IMR-90 (cell line): ENCODE data around the gene SLC4A3. TPM values are rescaled to one million over a fixed set of nuclear protein-coding genes. Genes with fewer than 3 reads are reported as not detected.

Experiments
- ATAC-seq: fragments of 200-7000 bp; cut with Tn5 transposase; 2 replicates; pipeline ENCODE4 v1.9.1; 2020; ENCODE audit warnings: low read depth, mild to moderate bottlenecking, moderate library complexity
- BruUV-seq: library from RNA; stranded (reverse); fragments of 400-500 nt; replicated peaks from 2 replicates; lab custom pipeline; 2021; lab: Mats Ljungman, UMichigan
- CTCF ChIA-PET: fragments of 300-600 bp; formaldehyde crosslinking; extraction: SDS; loops from one replicate; lab custom pipeline; 2021; ENCODE audit warnings: antibody characterized with exemption; lab: Yijun Ruan, JAX
- POLR2A ChIA-PET: fragments of 300-600 bp; sonication (Branson Sonifier 250); formaldehyde crosslinking; loops from one replicate; lab custom pipeline; 2022; ENCODE audit warnings: antibody characterized with exemption; ENCODE audit not compliant: unreplicated experiment; lab: Charles Lee
- DNase-seq: peaks from one replicate; pipeline ENCODE4 v3.0.0; 2013
- H2AFZ ChIP-seq: replicated peaks from 2 replicates; pipeline ENCODE3; 2013; ENCODE audit warnings: low read length, mild to moderate bottlenecking; ENCODE audit not compliant: poor library complexity
- H2AK5ac ChIP-seq: 2 replicates; pipeline ENCODE4 v1.6.1; 2013; ENCODE audit warnings: low read depth, low read length, inconsistent platforms
- H2AK9ac ChIP-seq: replicated peaks from 2 replicates; pipeline ENCODE3; 2013; ENCODE audit warnings: mild to moderate bottlenecking, low read depth, low read length, moderate library complexity; ENCODE audit not compliant: poor library complexity
- H2BK120ac ChIP-seq: 2 replicates; pipeline ENCODE4 v1.6.1; 2013; ENCODE audit warnings: low read depth, low read length, inconsistent platforms
- H2BK15ac ChIP-seq: 3 replicates; pipeline ENCODE4 v1.6.1; 2013; ENCODE audit warnings: low read depth, low read length, inconsistent platforms
- H2BK20ac ChIP-seq: 2 replicates; pipeline ENCODE4 v1.6.1; 2013; ENCODE audit warnings: low read depth, mild to moderate bottlenecking, inconsistent platforms, low read length, moderate library complexity
- H2BK5ac ChIP-seq: 2 replicates; pipeline ENCODE4 v1.6.1; 2013; ENCODE audit warnings: mild to moderate bottlenecking, low read depth, low read length, inconsistent platforms; ENCODE audit not compliant: poor library complexity, severe bottlenecking
- H3K14ac ChIP-seq: replicated peaks from 2 replicates; pipeline ENCODE4 v1.6.1; 2013; ENCODE audit warnings: low read depth, low read length, inconsistent platforms
- H3K18ac ChIP-seq: 2 replicates; pipeline ENCODE4 v1.6.1; 2013; ENCODE audit warnings: low read depth, low read length, control low read depth
- H3K23ac ChIP-seq: 2 replicates; pipeline ENCODE4 v1.6.1; 2013; ENCODE audit warnings: low read depth, low read length, inconsistent platforms
- H3K27ac ChIP-seq: 2 replicates; pipeline ENCODE4 v1.5.1; 2013; ENCODE audit warnings: mild to moderate bottlenecking, control low read depth, low read length; ENCODE audit not compliant: insufficient read depth
- H3K27me3 ChIP-seq: 2 replicates; pipeline ENCODE4 v1.6.1; 2013; ENCODE audit warnings: low read length; ENCODE audit not compliant: control insufficient read depth, insufficient read depth
- H3K36me3 ChIP-seq: 2 replicates; pipeline ENCODE4 v1.6.1; 2013; ENCODE audit warnings: low read length, mixed read lengths; ENCODE audit not compliant: control insufficient read depth, insufficient read depth
- H3K4ac ChIP-seq: 2 replicates; pipeline ENCODE4 v1.6.1; 2013; ENCODE audit warnings: low read depth, low read length, inconsistent platforms
- H3K4me1 ChIP-seq: 2 replicates; pipeline ENCODE4 v1.6.1; 2013; ENCODE audit warnings: low read length, mixed read lengths; ENCODE audit not compliant: control insufficient read depth, insufficient read depth
- H3K4me2 ChIP-seq: 2 replicates; pipeline ENCODE4 v1.6.1; 2013; ENCODE audit warnings: low read depth, mild to moderate bottlenecking, control low read depth, low read length, moderate library complexity
- H3K4me3 ChIP-seq: 2 replicates; pipeline ENCODE4 v1.5.1; 2013; ENCODE audit warnings: low read depth, mild to moderate bottlenecking, control low read depth, low read length, moderate library complexity; ENCODE audit not compliant: insufficient read depth
- H3K56ac ChIP-seq: 2 replicates; pipeline ENCODE4 v1.6.1; 2013; ENCODE audit warnings: low read length, inconsistent platforms; ENCODE audit not compliant: insufficient read depth; ENCODE audit errors: extremely low read depth
- H3K79me1 ChIP-seq, 2 experiments: 2 replicates each; pipeline ENCODE4 v1.6.1; 2013; ENCODE audit warnings: low read length in 2 of 2, inconsistent platforms in 1 of 2, low read depth in 1 of 2
- H3K9ac ChIP-seq: 2 replicates; pipeline ENCODE4 v1.6.1; 2013; ENCODE audit warnings: low read depth, low read length, control low read depth
- H3K9me1 ChIP-seq: 2 replicates; pipeline ENCODE4 v1.6.1; 2013; ENCODE audit warnings: low read length, inconsistent platforms; ENCODE audit not compliant: insufficient read depth
- H3K9me3 ChIP-seq: 2 replicates; pipeline ENCODE4 v1.6.1; 2013; ENCODE audit warnings: low read length; ENCODE audit not compliant: control insufficient read depth, insufficient read depth
- H4K20me1 ChIP-seq: 2 replicates; pipeline ENCODE4 v1.6.1; 2013; ENCODE audit warnings: low read length, inconsistent platforms; ENCODE audit not compliant: insufficient read depth
- H4K5ac ChIP-seq: 2 replicates; pipeline ENCODE4 v1.6.1; 2013; ENCODE audit warnings: mild to moderate bottlenecking, low read depth, low read length, control low read depth
- H4K8ac ChIP-seq, 2 experiments: 2 replicates each; pipeline ENCODE4 v1.6.1; 2013; ENCODE audit warnings: low read depth in 2 of 2, low read length in 2 of 2, control low read depth in 1 of 2, inconsistent platforms in 1 of 2
- H4K91ac ChIP-seq: 2 replicates; pipeline ENCODE4 v1.6.1; 2013; ENCODE audit warnings: low read depth, low read length, inconsistent platforms; ENCODE audit not compliant: insufficient read depth
- BHLHE40 ChIP-seq: fragments of 150-350 bp; IDR thresholded peaks from 2 replicates; pipeline ENCODE4 v1.6.1; 2016; ENCODE audit warnings: mild to moderate bottlenecking, low read depth, low read length
- RCOR1 ChIP-seq: IDR thresholded peaks from 2 replicates; pipeline ENCODE4 v1.6.1; 2012; ENCODE audit warnings: mild to moderate bottlenecking, low read length, improper control_type of control experiment; ENCODE audit not compliant: insufficient replicate concordance
- WGBS, 2 experiments: methylation state at CpG; one replicate each; pipeline versions ENCODE4 v1.1.5 to v1.1.7; 2013; ENCODE audit warnings: missing lambda C conversion rate in 2 of 2; ENCODE audit not compliant: insufficient read length in 1 of 2; ENCODE audit errors: extremely low coverage in 2 of 2; 5-methylcytosine and 5-hydroxymethylcytosine counted together
- dilution Hi-C: fragments of 300-500 bp; cut with HindIII; formaldehyde crosslinking; loops from one replicate; pipeline ENCODE4 v1.14.3; 2018; ENCODE audit warnings: low sequenced_read_pairs; ENCODE audit not compliant: unreplicated experiment
- in situ Hi-C: fragments of 300-500 bp; cut with MboI; formaldehyde crosslinking; loops from 3 replicates; pipeline ENCODE4 v1.14.3; 2019; ENCODE audit warnings: low sequenced_read_pairs, inconsistent platforms, mixed read lengths
- intact Hi-C: fragments of 100-400 bp; cut with micrococcal nuclease; formaldehyde crosslinking; loops from 2 replicates; pipeline ENCODE4 v1.10.0; 2022
- polyA plus RNA-seq, 3 experiments: library from polyadenylated mRNA; depleted of rRNA; stranded (reverse); fragments of >200 nt; gene quantifications; 2 replicates each; pipeline ENCODE4 v1.2.3, GENCODE V29; 2012; ENCODE audit warnings: low replicate concordance in 1 of 3
- total RNA-seq: library from RNA; depleted of rRNA; stranded (reverse); fragments of >200 nt; gene quantifications from 2 replicates; pipeline ENCODE4 v1.2.3, GENCODE V29; 2012

SLC4A3 gene
- total and polyA plus RNA-seq, 2 of the 4 experiments (the other 2 are of a cell fraction): 0.90 to 6.1 TPM

GRCh38 chr2:219625179-219625578, 2.3 kb upstream of the SLC4A3 start:
- Histone ChIP-seq H2BK15ac (no peak overlapping the region), H3K14ac (no peak overlapping the region), H4K5ac (no peak overlapping the region), H3K4me2 (no peak overlapping the region), H3K36me3 (no peaks in the 10 kb centered on the region), H2BK120ac (no peak overlapping the region), H3K27ac (no peak overlapping the region), H3K27me3 (peaks cover 45% of the 10 kb centered on the region), H3K4me1 (no peaks in the 10 kb centered on the region; the same call in 1 of the 2 replicates), H3K56ac (no peak overlapping the region), H3K79me1 (no peaks in the 10 kb centered on the region), H2AK5ac (no peak overlapping the region), H2BK5ac (no peak overlapping the region), H2AK9ac (no peak overlapping the region), H3K4me3 (no peak overlapping the region), H3K9ac (no peak overlapping the region), H3K9me1 (no peaks in the 10 kb centered on the region; the same call in 1 of the 2 replicates), H3K9me3 (no peaks in the 10 kb centered on the region), H4K20me1 (no peaks in the 10 kb centered on the region; the same call in none of the 2 replicates), H2AFZ (no peak overlapping the region), H4K91ac (no peak overlapping the region), H3K18ac (no peak overlapping the region), H3K23ac (no peak overlapping the region), H4K8ac (no peak overlapping the region), H3K4ac (no peak overlapping the region), H2BK20ac (no peak overlapping the region)
- BruUV-seq: no TSS peak
- dilution Hi-C loops: no loop called here
- ChIA-PET POLR2A (no interaction called here), CTCF (no interaction called here)
- in situ Hi-C loops: no loop called here
- TF ChIP-seq RCOR1 (no peak), BHLHE40 (no peak)
- WGBS, 2 experiments: 82% methylated on average over 3 of the region's 5 CpGs; no CpG with 5 or more reads in 1 of the 2 experiments
- intact Hi-C loops: no loop called here
- ATAC-seq: no peak
- no peak for DNase-seq
